ENCODE results near the gene PADI3.
"Not testable (repeated sequence)": the region's sequence is repeated elsewhere in the genome, so short reads cannot be mapped to it uniquely, and the experiment has no call there.

The PADI3 gene

GRCh38 chr1:17304151-17304825 is 55.4 kb downstream of the PADI3 start:
- DNase-seq (ENCODE audit: low read depth in 3 of 3), result no peak

GRCh38 chr1:17304826-17305175 is 55.9 kb downstream of the PADI3 start:
- DNase-seq (ENCODE audit: low read depth in 3 of 3), result no peak

GRCh38 chr1:17305576-17306095 is 56.7 kb downstream of the PADI3 start:
- DNase-seq (ENCODE audit: low read depth in 3 of 3), result no peak

GRCh38 chr1:17306407-17306806 is 57.5 kb downstream of the PADI3 start:
- no peak for DNase-seq (ENCODE audit: low read depth in 3 of 3)

- no peak for DNase-seq (ENCODE audit: low read depth in 3 of 3)
Measured at GRCh38 chr1:17306921-17307320, 58.0 kb downstream of the PADI3 start.

- no peak for DNase-seq (ENCODE audit: low read depth in 3 of 3)
Measured at GRCh38 chr1:17307329-17307728, 58.4 kb downstream of the PADI3 start.

GRCh38 chr1:17307946-17308345 is 59.0 kb downstream of the PADI3 start, which contains the start of gene PADI4:
TSS of gene PADI4 (plus strand) at chr1:17308197. CDS start at chr1:17308223, 26 bp downstream.
- DNase-seq (ENCODE audit: low read depth in 3 of 3), result no peak

GRCh38 chr1:17308593-17308992 is 59.7 kb downstream of the PADI3 start:
- no peak for DNase-seq (ENCODE audit: low read depth in 3 of 3)

- no peak for DNase-seq (ENCODE audit: low read depth in 3 of 3)
Measured at GRCh38 chr1:17309426-17310067, 60.6 kb downstream of the PADI3 start.

GRCh38 chr1:17310068-17310640 is 61.3 kb downstream of the PADI3 start:
- DNase-seq (ENCODE audit: low read depth in 3 of 3), result no peak

- no peak for DNase-seq (ENCODE audit: low read depth in 3 of 3)
Measured at GRCh38 chr1:17313530-17314309, 64.8 kb downstream of the PADI3 start.

- no peak for DNase-seq (ENCODE audit: low read depth in 3 of 3)
Measured at GRCh38 chr1:17314491-17314971, 65.6 kb downstream of the PADI3 start.

GRCh38 chr1:17315542-17316130 is 66.7 kb downstream of the PADI3 start:
- no peak for DNase-seq (ENCODE audit: low read depth in 3 of 3)

- DNase-seq (ENCODE audit: low read depth in 3 of 3), result no peak
Measured at GRCh38 chr1:17316704-17317103, 67.8 kb downstream of the PADI3 start.

GRCh38 chr1:17318262-17318661 is 69.4 kb downstream of the PADI3 start:
- DNase-seq (ENCODE audit: low read depth in 3 of 3), result no peak

- no peak for DNase-seq (ENCODE audit: low read depth in 3 of 3)
Measured at GRCh38 chr1:17319561-17320350, 70.9 kb downstream of the PADI3 start.

GRCh38 chr1:17321857-17322390 is 73.0 kb downstream of the PADI3 start:
- not testable (repeated sequence) for DNase-seq (ENCODE audit: low read depth in 3 of 3)

- no peak for DNase-seq (ENCODE audit: low read depth in 3 of 3)
Measured at GRCh38 chr1:17328855-17329254, 80.0 kb downstream of the PADI3 start.

GRCh38 chr1:17329610-17330009 is 80.7 kb downstream of the PADI3 start:
- DNase-seq (ENCODE audit: low read depth in 3 of 3), result no peak

- DNase-seq (ENCODE audit: low read depth in 3 of 3), result no peak
Measured at GRCh38 chr1:17330856-17331255, 82.0 kb downstream of the PADI3 start.

- DNase-seq (ENCODE audit: low read depth in 3 of 3), result no peak
Measured at GRCh38 chr1:17333081-17333480, 84.2 kb downstream of the PADI3 start.
